Vagina (tissue), 2 donors: ENCODE data around the gene LTB4R2.

Experiments
- POLR2A ChIP-seq, 2 donors: fragments of 450-650 bp; IDR thresholded peaks; one replicate each; pipeline ENCODE4 v1.6.1; 2017; ENCODE audit warnings: antibody characterized with exemption in 2 of 2, mild to moderate bottlenecking in 2 of 2, moderate library complexity in 2 of 2
- TF ChIP-seq, protein P1 (sequence below), 3 experiments: fragments of 450-650 bp in 2 of 3; fragments of 200-600 bp in 1 of 3; sonication (generic) in 1 of 3; IDR thresholded peaks; one replicate each; pipeline ENCODE4 v1.5.1; 2017 to 2019; ENCODE audit warnings: antibody characterized with exemption in 3 of 3, mild to moderate bottlenecking in 2 of 3, moderate library complexity in 2 of 3

DNA sequence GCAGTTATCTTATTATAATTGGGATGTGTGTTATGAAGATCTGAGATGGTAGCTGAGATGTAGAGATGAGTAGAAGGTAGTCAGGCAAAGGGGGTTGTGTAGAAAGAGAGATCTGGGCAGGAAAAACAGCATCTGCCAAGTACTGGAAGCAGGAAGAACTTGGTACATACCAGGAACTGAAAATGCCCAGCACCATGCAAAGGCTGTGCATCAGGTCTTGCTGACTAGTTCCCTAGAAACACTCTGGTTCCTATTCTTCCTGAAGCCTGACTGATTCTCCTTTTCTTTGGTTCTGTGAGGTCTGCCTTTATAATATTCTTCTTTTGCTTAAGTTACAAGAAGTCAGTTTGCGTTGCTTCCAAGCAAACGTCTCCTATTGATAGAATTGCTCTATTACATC is 51.4 kb downstream of the LTB4R2 start:
- TF ChIP-seq, protein P1, sequence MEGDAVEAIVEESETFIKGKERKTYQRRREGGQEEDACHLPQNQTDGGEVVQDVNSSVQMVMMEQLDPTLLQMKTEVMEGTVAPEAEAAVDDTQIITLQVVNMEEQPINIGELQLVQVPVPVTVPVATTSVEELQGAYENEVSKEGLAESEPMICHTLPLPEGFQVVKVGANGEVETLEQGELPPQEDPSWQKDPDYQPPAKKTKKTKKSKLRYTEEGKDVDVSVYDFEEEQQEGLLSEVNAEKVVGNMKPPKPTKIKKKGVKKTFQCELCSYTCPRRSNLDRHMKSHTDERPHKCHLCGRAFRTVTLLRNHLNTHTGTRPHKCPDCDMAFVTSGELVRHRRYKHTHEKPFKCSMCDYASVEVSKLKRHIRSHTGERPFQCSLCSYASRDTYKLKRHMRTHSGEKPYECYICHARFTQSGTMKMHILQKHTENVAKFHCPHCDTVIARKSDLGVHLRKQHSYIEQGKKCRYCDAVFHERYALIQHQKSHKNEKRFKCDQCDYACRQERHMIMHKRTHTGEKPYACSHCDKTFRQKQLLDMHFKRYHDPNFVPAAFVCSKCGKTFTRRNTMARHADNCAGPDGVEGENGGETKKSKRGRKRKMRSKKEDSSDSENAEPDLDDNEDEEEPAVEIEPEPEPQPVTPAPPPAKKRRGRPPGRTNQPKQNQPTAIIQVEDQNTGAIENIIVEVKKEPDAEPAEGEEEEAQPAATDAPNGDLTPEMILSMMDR (IDR thresholded peaks at IDR 0.05) = no peak
- no peak for TF ChIP-seq POLR2A (IDR thresholded peaks at IDR 0.05)
